PFSK-1 (cell line): Measurements from ENCODE around the gene TMC1.

ENCODE experiments used
- FOXP2 ChIP-seq: optimal IDR thresholded peaks from 2 replicates; pipeline ENCODE3; 2011; ENCODE audit warnings: borderline replicate concordance, control low read depth, inconsistent platforms; ENCODE audit not compliant: insufficient read depth; ENCODE audit errors: extremely low read length, extremely low read depth
- POLR2AphosphoS5 ChIP-seq: IDR thresholded peaks from 2 replicates; pipeline ENCODE4 v1.6.1; 2012; ENCODE audit warnings: low read depth, mild to moderate bottlenecking, control low read depth, low read length, moderate library complexity
- REST ChIP-seq, 2 experiments: IDR thresholded peaks; 2 replicates each; pipeline versions ENCODE4 v1.6.1 to v1.8.0; 2011 to 2012; ENCODE audit warnings: low read depth in 2 of 2, low read length in 2 of 2, control low read depth in 1 of 2, inconsistent platforms in 1 of 2, mild to moderate bottlenecking in 1 of 2, moderate library complexity in 1 of 2; ENCODE audit not compliant: insufficient read depth in 1 of 2
- SIN3A ChIP-seq: IDR thresholded peaks from 2 replicates; pipeline ENCODE4 v1.6.1; 2012; ENCODE audit warnings: mild to moderate bottlenecking, low read length, moderate library complexity, borderline replicate concordance; ENCODE audit not compliant: insufficient read depth
- TAF1 ChIP-seq: IDR thresholded peaks from 2 replicates; pipeline ENCODE4 v1.6.1; 2012; ENCODE audit warnings: low read length, control low read depth, borderline replicate concordance; ENCODE audit not compliant: insufficient read depth

Gene TMC1

GRCh38 chr9:72627956-72628540 lies 106.6 kb downstream of the TMC1 start:
- no peak for TF ChIP-seq FOXP2
- TF ChIP-seq REST (IDR thresholded peaks at IDR 0.05; ENCODE audit: insufficient read depth in 1 of 2, low read depth in 2 of 2, low read length in 2 of 2), result no peak
- TF ChIP-seq SIN3A, result no peak
- TF ChIP-seq POLR2AphosphoS5, result no peak
- no peak for TF ChIP-seq TAF1

GRCh38 chr9:72633966-72634365 lies 112.6 kb downstream of the TMC1 start:
- TF ChIP-seq REST (IDR thresholded peaks at IDR 0.05; ENCODE audit: insufficient read depth in 1 of 2, low read depth in 2 of 2, low read length in 2 of 2), result no peak
- TF ChIP-seq TAF1, result no peak
- no peak for TF ChIP-seq POLR2AphosphoS5
- no peak for TF ChIP-seq SIN3A
- TF ChIP-seq FOXP2, result no peak

GRCh38 chr9:72635197-72635596 lies 113.8 kb downstream of the TMC1 start:
- TF ChIP-seq REST (IDR thresholded peaks at IDR 0.05; ENCODE audit: insufficient read depth in 1 of 2, low read depth in 2 of 2, low read length in 2 of 2), result no peak
- TF ChIP-seq FOXP2, result no peak
- no peak for TF ChIP-seq TAF1
- TF ChIP-seq POLR2AphosphoS5, result no peak
- TF ChIP-seq SIN3A, result no peak

- no peak for TF ChIP-seq REST (IDR thresholded peaks at IDR 0.05; ENCODE audit: insufficient read depth in 1 of 2, low read depth in 2 of 2, low read length in 2 of 2)
- no peak for TF ChIP-seq TAF1
- no peak for TF ChIP-seq SIN3A
- no peak for TF ChIP-seq POLR2AphosphoS5
- TF ChIP-seq FOXP2, result no peak
These were observed 115.2 kb downstream of the TMC1 start for GRCh38 chr9:72636621-72637020.

GRCh38 chr9:72643651-72644050 lies 122.2 kb downstream of the TMC1 start:
- TF ChIP-seq POLR2AphosphoS5 (no peak), TAF1 (no peak), REST (IDR thresholded peaks at IDR 0.05; ENCODE audit: insufficient read depth in 1 of 2, low read depth in 2 of 2, low read length in 2 of 2) (no peak), SIN3A (no peak), FOXP2 (no peak)
